ENCODE measurements around the gene NEUROG1. TPM values are rescaled to one million over a fixed set of nuclear protein-coding genes. Genes with fewer than 3 reads are reported as not detected.
"Not testable (repeated sequence)": the region's sequence is repeated elsewhere in the genome, so short reads cannot be mapped to it uniquely, and the experiment has no call there.

Gene NEUROG1
- total and polyA plus RNA-seq, 2 of the 13 experiments (the other 11 are each of a cell fraction or from before 2014, with no cell fraction given): not detected

GRCh38 chr5:135529576-135529975 is 6.2 kb downstream of the NEUROG1 start:
- H3K4me2 ChIP-seq (ENCODE audit: low read depth, low read length); POLR2A ChIA-PET; ATAC-seq; intact Hi-C loops (cut with micrococcal nuclease; ENCODE audit: unreplicated experiment); H3K27ac ChIP-seq (ENCODE audit: extremely low read length, insufficient read depth, low read length); H3K9ac ChIP-seq (ENCODE audit: insufficient read depth, low read depth, low read length); CTCF ChIA-PET (ENCODE audit: low intra/inter-chr PET ratio, low total read pairs); H3K36me3 ChIP-seq (replicated peaks in 1 of 2; ENCODE audit: control insufficient read depth in 1 of 2, insufficient read depth in 2 of 2, low read length in 2 of 2); H3K79me2 ChIP-seq (ENCODE audit: insufficient read depth, low read length); FAIRE-seq; H2AFZ ChIP-seq (ENCODE audit: low read length); H3K4me3 ChIP-seq (replicated peaks in 1 of 3; ENCODE audit: insufficient read depth in 1 of 3, low read depth in 2 of 3, low read length in 3 of 3); DNase-seq (ENCODE audit: low spot score); in situ Hi-C loops (cut with HindIII; ENCODE audit: extremely low pct_ligation_motif_present, low pct_unique_long_range_greater_than_20kb); BruUV-seq (replicated peaks); H3K9me3 ChIP-seq (ENCODE audit: low read length); H4K20me1 ChIP-seq (ENCODE audit: insufficient read depth, low read length); H3K4me1 ChIP-seq (ENCODE audit: insufficient read depth, low read length): not testable (repeated sequence)
- H3K27me3 ChIP-seq (ENCODE audit: control insufficient read depth in 1 of 2, insufficient read depth in 2 of 2, low read length in 2 of 2): peaks cover 0 to 20% of the 10 kb centered on the region in 2 experiments; a peak in 2 of 5 replicates
- 18% methylated on average over 5 of the region's 5 CpGs for WGBS (ENCODE audit: low lambda C conversion rate)

- Histone ChIP-seq H3K27me3 (ENCODE audit: control insufficient read depth in 1 of 2, insufficient read depth in 2 of 2, low read length in 2 of 2) (peaks cover 0 to 6% of the 10 kb centered on the region in 2 experiments; a peak in 1 of 5 replicates), H3K4me1 (ENCODE audit: insufficient read depth, low read length) (no peaks in the 10 kb centered on the region), H3K9ac (ENCODE audit: insufficient read depth, low read depth, low read length) (no peak overlapping the region), H2AFZ (ENCODE audit: low read length) (no peak overlapping the region), H3K79me2 (ENCODE audit: insufficient read depth, low read length) (no peaks in the 10 kb centered on the region), H3K27ac (ENCODE audit: extremely low read length, insufficient read depth, low read length) (no peak overlapping the region), H3K4me2 (ENCODE audit: low read depth, low read length) (no peak overlapping the region), H3K36me3 (replicated peaks in 1 of 2; ENCODE audit: control insufficient read depth in 1 of 2, insufficient read depth in 2 of 2, low read length in 2 of 2) (no peaks in the 10 kb centered on the region), H4K20me1 (ENCODE audit: insufficient read depth, low read length) (no peaks in the 10 kb centered on the region), H3K4me3 (replicated peaks in 1 of 3; ENCODE audit: insufficient read depth in 1 of 3, low read depth in 2 of 3, low read length in 3 of 3) (no peak overlapping the region), H3K9me3 (ENCODE audit: low read length) (peaks cover 11% of the 10 kb centered on the region)
- ChIA-PET CTCF (ENCODE audit: low intra/inter-chr PET ratio, low total read pairs) (no interaction called here), POLR2A (no interaction called here)
- intact Hi-C loops (cut with micrococcal nuclease; ENCODE audit: unreplicated experiment) (no loop called here), in situ Hi-C loops (cut with HindIII; ENCODE audit: extremely low pct_ligation_motif_present, low pct_unique_long_range_greater_than_20kb) (no loop called here)
- ATAC-seq: no peak
- DNase-seq (ENCODE audit: low spot score): no peak
- no TSS peak for BruUV-seq (replicated peaks)
- no peak for FAIRE-seq
- no peak for TF ChIP-seq ZNF280B (CRISPR knock-in tag; IDR thresholded peaks at IDR 0.05; ENCODE audit: borderline replicate concordance)
- TF ChIP-seq ATF5 (CRISPR knock-in tag; IDR thresholded peaks at IDR 0.05; ENCODE audit: low read depth): no peak
- TF ChIP-seq NKX3-1 (CRISPR knock-in tag; IDR thresholded peaks at IDR 0.05): no peak
- no peak for TF ChIP-seq ZNF687 (CRISPR knock-in tag; IDR thresholded peaks at IDR 0.05)
- TF ChIP-seq BHLHE40 (IDR thresholded peaks at IDR 0.05; ENCODE audit: low read length): no peak
- TF ChIP-seq NFE2L2 (IDR thresholded peaks at IDR 0.05; ENCODE audit: low read length): no peak
- TF ChIP-seq ZNF639 (CRISPR knock-in tag; conservative IDR thresholded peaks at IDR 0.05): no peak
- no peak for TF ChIP-seq ZMYM2 (CRISPR knock-in tag; IDR thresholded peaks at IDR 0.05)
- TF ChIP-seq TIGD3 (CRISPR knock-in tag; IDR thresholded peaks at IDR 0.05; ENCODE audit: borderline replicate concordance): no peak
Measured at GRCh38 chr5:135526924-135527323, 8.8 kb downstream of the NEUROG1 start.
